Measurements from ENCODE around the gene CDHR4. TPM values are rescaled to one million over a fixed set of nuclear protein-coding genes. Genes with fewer than 3 reads are reported as not detected.

The CDHR4 gene
- total RNA-seq, 4 donors from 2014 or later, result not detected

DNA sequence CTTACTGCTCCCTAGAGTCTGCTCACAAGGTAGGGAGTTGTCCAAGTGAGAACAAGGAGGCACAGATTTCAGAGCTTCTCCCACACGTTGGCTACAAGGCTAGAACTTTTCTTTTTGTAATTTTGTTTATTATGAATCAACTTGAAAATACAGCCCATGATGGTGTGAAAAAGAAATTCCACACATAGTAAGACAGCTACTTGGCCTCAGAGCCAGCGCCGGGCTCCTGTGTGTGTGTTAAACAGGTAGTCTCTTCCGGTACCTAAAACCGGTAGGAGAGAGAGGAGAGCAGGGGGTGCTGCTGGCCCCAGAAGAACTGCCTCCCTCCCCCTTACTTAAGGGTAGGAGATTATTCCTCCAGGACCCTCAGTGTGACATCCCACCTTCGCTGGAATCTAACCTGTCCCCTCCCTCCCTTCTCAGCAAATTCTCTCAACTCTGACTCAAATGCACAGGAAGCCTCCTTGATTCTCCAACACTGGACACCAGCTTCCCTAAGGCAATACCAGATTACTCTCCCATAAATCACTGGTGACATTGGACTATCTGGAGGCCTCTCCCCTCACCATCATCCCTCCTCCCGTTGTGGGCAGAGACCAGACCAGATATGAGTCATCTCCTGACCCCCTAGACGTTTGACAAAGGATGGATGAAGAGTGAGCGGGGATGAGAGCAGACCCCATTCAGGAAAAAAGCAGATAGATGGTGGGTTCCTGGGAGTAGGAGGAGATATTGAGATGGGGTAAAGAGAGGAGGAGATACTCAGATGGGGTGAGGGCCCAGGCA, 8.9 kb downstream of the CDHR4 start:
- TF ChIP-seq, protein P1, sequence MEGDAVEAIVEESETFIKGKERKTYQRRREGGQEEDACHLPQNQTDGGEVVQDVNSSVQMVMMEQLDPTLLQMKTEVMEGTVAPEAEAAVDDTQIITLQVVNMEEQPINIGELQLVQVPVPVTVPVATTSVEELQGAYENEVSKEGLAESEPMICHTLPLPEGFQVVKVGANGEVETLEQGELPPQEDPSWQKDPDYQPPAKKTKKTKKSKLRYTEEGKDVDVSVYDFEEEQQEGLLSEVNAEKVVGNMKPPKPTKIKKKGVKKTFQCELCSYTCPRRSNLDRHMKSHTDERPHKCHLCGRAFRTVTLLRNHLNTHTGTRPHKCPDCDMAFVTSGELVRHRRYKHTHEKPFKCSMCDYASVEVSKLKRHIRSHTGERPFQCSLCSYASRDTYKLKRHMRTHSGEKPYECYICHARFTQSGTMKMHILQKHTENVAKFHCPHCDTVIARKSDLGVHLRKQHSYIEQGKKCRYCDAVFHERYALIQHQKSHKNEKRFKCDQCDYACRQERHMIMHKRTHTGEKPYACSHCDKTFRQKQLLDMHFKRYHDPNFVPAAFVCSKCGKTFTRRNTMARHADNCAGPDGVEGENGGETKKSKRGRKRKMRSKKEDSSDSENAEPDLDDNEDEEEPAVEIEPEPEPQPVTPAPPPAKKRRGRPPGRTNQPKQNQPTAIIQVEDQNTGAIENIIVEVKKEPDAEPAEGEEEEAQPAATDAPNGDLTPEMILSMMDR (IDR thresholded peaks at IDR 0.05; ENCODE audit: low read depth), result no peak

DNA sequence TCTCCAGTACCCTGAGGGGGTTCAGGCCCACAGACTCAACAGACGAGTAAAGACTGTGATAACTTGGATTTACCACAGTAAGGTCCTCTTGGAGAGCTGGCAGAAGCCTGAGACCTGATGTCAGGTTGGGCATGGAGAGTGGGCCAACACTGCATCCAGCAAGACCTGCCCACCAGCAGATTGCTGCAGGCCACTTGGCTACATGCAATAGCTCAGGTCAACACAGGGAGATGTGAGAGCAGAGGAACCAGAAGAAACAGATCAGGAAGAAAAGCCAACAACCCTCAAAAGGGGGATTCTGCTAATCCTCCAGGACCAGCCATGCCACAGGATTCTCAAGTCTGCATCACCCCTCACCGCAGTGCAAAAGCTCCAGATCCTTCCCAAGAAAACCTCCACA, 11.6 kb downstream of the CDHR4 start:
- TF ChIP-seq, protein P1 (IDR thresholded peaks at IDR 0.05; ENCODE audit: low read depth), result no peak

DNA sequence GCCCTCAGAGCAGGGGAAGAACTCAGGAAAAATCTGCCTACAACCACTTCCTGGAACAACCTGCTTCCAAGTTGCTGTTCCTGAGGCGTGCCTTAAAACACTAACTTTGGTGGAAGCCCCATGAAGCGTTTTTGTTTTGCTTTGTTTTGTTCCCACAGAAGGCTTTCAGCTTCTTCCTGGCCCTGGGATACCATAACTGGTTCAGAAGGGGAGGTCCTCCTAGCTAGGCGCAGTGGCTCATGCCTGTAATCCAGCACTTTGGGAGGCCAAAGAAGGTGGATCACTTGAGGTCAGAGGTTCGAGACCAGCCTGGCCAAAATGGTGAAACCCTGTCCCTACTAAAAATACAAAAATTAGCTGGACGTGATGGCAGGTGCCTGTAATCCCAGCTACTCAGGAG, 12.1 kb downstream of the CDHR4 start:
- TF ChIP-seq, protein P1 (IDR thresholded peaks at IDR 0.05; ENCODE audit: low read depth), result no peak

DNA sequence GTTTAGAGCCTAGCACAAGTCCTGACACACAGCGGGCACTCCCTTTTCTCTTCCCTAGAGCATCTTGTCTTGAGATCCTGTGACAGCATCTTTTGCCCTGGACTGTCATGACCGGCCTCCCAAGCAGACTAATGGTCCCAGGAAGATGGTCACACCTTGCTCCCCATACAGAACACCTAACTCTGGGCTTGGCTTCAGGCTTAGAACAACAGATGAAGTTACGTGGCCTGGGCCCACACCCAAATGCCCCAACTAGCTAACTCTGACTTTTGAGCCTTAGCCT, 12.6 kb downstream of the CDHR4 start:
- TF ChIP-seq, protein P1 (IDR thresholded peaks at IDR 0.05; ENCODE audit: low read depth), result no peak

DNA sequence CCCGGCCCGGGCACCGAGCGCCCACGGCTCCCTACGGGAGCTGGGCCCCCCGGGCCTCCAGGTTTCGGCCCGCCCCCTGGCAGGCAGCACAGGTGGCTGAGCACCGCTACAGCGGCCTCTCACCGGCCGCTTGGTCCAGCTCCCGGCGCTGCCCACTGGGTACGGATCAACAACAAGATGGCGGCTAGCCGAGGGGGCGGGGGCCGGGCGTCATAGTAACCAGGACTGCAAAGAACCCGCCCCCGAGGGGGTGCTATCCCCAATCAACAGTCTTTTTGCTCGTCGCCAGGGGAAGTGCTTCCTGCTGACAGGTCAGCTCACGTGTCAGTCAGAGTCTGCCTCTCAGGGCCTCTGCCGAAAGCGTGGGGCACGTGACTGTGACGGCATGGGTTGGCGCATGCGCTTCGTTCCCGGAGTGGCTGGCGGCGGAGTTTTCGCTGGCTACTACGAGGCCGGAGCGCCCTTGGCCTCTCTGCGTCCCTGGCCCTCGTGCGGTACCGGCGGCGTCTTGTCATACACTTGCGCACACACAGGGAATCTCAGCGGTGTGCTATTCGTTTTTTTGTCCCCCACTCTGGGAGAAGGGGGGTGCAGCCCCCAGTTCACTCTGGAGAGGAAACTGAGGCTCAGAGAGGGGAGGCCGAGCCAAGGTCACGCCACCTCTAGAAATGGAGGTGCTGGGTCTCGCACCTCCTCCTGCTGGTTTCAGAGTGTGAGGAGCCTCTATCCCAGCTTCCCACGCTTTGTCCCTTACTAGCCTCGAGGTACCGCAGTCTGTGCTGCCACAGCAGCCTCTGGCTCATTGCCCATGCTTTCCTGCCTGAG, 13.1 kb downstream of the CDHR4 start, which contains the start of gene IP6K1:
Gene IP6K1 (minus strand): TSS at position 186 of the 825 bp plus-strand sequence. CDS start 38,502 bp downstream, outside the sequence.
- TF ChIP-seq, protein P1 (IDR thresholded peaks at IDR 0.05; ENCODE audit: low read depth), result no peak

DNA sequence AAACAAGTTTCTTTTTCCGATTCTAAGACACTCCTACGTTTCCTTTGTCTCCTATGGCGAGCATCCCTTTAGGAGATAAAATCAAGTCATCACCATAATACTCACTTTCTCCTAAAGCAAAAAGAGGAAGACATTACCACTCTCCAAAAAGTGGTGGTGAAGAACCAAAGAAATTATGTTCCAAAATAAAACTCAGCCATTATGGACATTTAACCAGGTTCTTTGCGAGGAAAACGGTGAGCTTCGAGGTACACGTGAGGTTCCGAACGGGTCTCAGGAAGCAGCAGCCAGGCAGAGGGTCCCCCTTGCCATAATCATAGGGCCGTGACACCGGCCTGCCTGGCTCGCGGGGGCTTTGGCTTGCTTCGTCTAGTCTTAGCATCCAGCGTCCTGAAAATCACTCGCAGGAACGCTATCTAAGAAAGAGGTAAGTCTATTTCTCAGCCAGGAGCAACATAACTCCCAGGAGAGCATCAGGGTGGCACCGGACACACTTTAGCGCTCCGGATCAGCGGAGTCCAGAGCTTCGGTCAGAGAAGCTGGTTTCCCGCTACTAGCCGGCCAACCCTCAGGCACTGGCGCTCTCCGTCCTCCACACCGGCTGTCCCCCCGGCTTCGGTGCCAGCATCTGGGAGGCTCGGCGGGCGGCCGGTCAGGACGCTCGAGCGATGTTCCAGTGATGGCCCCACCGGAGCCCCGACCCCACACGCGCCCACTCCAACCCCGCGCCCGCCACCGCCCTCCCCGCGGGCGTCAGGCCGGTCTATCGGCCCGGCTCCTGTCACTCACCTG, 13.9 kb downstream of the CDHR4 start:
- TF ChIP-seq, protein P1 (IDR thresholded peaks at IDR 0.05; ENCODE audit: low read depth), result no peak

Measured in subcutaneous adipose tissue (tissue), 4 donors.